Stimulated activated naive CD8-positive, alpha-beta T cell treated with anti-CD3 and anti-CD28 coated beads, Interleukin-15, amount 100 ng/mL, for 72 hours (primary cell): ENCODE results near the gene OR6J1.
"Not testable (repeated sequence)": the region's sequence is repeated elsewhere in the genome, so short reads cannot be mapped to it uniquely, and the experiment has no call there.

ENCODE experiments used
- ATAC-seq: fragments of 150-1000 bp; cut with Tn5 transposase; 2 replicates; pipeline ENCODE4 v1.10.0; 2021; ENCODE audit warnings: mild to moderate bottlenecking, moderate library complexity
- DNase-seq, 2 donors: peaks; one replicate each; pipeline ENCODE4 v3.0.0; 2021 to 2022
- H3K27ac Mint-ChIP-seq, 2 donors: one replicate each; pipeline ENCODE4 v1.8.0; 2022; ENCODE audit warnings: mild to moderate bottlenecking in 2 of 2, mixed read lengths in 2 of 2, moderate library complexity in 2 of 2
- H3K27me3 Mint-ChIP-seq: one replicate; pipeline ENCODE4 v1.8.0; 2022; ENCODE audit warnings: mixed read lengths
- H3K4me1 Mint-ChIP-seq: one replicate; pipeline ENCODE4 v1.8.0; 2022; ENCODE audit warnings: mild to moderate bottlenecking, mixed read lengths
- H3K4me3 Mint-ChIP-seq, 2 donors: one replicate each; pipeline ENCODE4 v1.8.0; 2022; ENCODE audit warnings: mild to moderate bottlenecking in 2 of 2, mixed read lengths in 2 of 2, moderate library complexity in 1 of 2
- H3K9me3 Mint-ChIP-seq, 2 donors: one replicate each; pipeline ENCODE4 v1.8.0; 2022; ENCODE audit warnings: mixed read lengths in 2 of 2

The OR6J1 gene

DNA sequence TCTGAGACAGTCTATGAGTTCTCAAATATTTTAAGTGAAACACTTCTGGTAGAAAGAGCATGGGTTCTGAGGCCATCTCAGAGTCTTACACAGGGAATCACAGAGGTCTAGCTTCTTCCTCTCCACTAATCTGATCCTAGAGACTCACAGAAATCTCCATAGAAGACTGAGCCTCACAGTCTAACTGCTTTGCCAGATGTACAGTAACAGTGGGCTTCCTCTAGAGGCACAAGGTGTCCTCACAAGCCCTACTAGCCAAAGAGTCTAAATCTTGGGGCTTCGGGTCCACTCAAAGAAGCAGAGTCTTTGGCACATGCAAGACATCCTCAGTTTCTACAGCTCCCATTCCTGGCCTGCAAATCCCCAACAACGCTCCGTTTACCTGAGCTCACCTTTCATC, 14.1 kb downstream of the OR6J1 start:
- peaks cover 16 to 21% of the 10 kb centered on the region in 2 donors for H3K9me3 Mint-ChIP-seq
- H3K4me3 Mint-ChIP-seq, result no peak overlapping the region
- H3K4me1 Mint-ChIP-seq, result no peaks in the 10 kb centered on the region
- peaks cover 11% of the 10 kb centered on the region for H3K27me3 Mint-ChIP-seq
- no peak for DNase-seq
- no peak for ATAC-seq
- no peak overlapping the region for H3K27ac Mint-ChIP-seq

GRCh38 chr14:22629361-22629760, 14.8 kb downstream of the OR6J1 start:
- ATAC-seq (no peak), DNase-seq (no peak)
- Mint-ChIP-seq H3K4me3 (no peak overlapping the region), H3K4me1 (no peaks in the 10 kb centered on the region), H3K9me3 (peaks cover 16 to 21% of the 10 kb centered on the region in 2 donors), H3K27me3 (peaks cover 11% of the 10 kb centered on the region), H3K27ac (no peak overlapping the region)

DNA sequence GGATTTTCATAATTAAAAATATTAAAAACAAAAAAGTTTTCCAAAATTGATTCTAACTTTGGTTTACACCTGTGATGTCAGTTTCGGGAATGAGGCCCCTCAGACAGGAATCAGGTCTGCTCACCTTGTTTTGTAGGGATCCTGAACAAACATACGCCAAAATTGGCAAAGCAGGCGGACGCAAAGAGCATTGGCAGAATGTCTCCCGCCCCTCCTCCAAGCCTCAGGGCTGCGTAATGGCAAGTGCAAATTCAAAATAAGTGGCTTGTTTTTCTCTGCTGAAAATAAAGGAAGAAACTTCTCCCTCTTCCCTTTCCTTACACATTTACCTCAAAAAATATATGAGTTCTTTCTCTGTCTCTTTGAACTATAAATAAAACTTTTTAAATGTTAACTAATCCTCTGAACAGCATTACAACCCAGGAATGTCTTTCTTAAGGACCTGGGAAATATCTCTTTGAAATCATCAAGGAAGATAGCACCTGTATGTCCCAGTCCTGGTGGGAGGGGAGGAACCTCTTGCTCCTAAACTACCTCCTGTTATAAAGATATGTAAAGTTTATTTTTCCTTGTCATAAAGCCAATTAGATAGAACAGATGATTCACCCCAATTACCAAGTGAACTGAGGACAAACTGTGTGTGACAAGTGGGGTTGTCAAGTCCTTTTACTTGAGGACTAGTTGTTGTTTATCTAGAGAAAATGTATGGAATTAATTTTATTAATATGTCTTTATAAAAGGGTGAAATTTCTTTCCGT, 16.5 kb downstream of the OR6J1 start:
- ATAC-seq (no peak), DNase-seq (no peak)
- H3K27me3 Mint-ChIP-seq, result peaks cover 11% of the 10 kb centered on the region
- H3K4me1 Mint-ChIP-seq, result no peaks in the 10 kb centered on the region
- no peak overlapping the region for H3K4me3 Mint-ChIP-seq
- peaks cover 16 to 21% of the 10 kb centered on the region in 2 donors for H3K9me3 Mint-ChIP-seq
- H3K27ac Mint-ChIP-seq, result no peak overlapping the region

- no peak overlapping the region for H3K27ac Mint-ChIP-seq
- H3K27me3 Mint-ChIP-seq, result peaks cover 11% of the 10 kb centered on the region
- no peak for DNase-seq
- peaks cover 13 to 16% of the 10 kb centered on the region in 2 donors for H3K9me3 Mint-ChIP-seq
- no peak for ATAC-seq
- H3K4me1 Mint-ChIP-seq, result no peaks in the 10 kb centered on the region
- H3K4me3 Mint-ChIP-seq, result no peak overlapping the region
These were observed 17.6 kb downstream of the OR6J1 start for GRCh38 chr14:22626590-22626989.

DNA sequence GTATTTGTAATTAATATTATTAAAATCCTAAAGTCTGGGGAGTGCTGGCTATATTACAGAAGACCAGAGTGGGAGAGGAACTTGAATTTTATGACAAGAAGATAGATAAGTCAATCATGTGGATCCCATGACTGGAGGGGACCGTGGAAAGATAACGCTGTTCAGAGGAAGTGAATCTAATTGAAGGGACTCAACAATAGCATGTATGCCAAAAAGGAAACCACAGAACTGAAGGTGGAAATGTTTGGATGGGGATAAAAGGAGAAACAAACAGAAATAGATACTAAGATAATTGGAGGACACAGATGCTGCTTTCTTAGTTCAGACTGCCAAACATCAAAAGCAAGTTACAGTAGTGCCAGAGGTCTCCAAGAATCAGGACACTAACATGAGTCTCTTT, 21.1 kb downstream of the OR6J1 start:
- no peak overlapping the region for H3K4me3 Mint-ChIP-seq
- no peak overlapping the region for H3K27ac Mint-ChIP-seq
- no peaks in the 10 kb centered on the region for H3K27me3 Mint-ChIP-seq
- no peak for ATAC-seq
- no peak for DNase-seq
- H3K9me3 Mint-ChIP-seq, result no peaks in the 10 kb centered on the region
- H3K4me1 Mint-ChIP-seq, result no peaks in the 10 kb centered on the region

DNA sequence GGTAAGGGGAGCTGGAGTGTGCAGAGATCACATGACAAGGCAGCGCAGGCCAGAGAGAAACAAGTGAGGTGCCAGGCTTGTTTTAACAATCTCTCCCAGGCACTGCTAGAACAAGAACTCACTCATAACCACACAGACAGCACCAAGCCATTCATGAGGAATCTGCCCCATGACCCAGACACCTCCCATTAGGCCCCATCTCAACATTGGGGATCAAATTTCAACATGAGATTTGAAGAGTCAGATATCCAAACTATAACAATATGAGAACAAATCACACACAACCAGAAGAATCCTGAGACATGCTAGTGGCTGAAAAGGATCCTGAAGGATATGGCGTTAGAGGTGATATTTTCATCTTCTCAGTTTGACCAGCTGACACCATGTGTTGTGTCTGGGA, 21.9 kb downstream of the OR6J1 start:
- Mint-ChIP-seq H3K27ac (no peak overlapping the region), H3K4me1 (no peaks in the 10 kb centered on the region)
- no peak for ATAC-seq

DNA sequence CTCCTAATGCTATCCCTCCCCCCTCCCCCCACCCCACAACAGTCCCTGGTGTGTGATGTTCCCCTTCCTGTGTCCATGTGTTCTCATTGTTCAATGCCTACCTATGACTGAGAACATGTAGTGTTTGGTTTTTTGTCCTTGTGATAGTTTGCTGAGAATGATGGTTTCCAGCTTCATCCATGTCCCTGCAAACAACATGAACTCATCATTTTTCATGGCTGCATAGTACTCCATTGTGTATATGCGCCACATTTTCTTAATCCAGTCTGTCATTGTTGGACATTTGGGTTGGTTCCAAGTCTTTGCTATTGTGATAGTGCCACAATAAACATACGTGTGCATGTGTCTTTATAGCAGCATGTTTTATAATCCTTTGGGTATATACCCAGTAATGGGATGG, 28.4 kb downstream of the OR6J1 start:
- H3K4me3 Mint-ChIP-seq, DNase-seq, H3K27me3 Mint-ChIP-seq, H3K4me1 Mint-ChIP-seq, ATAC-seq, H3K27ac Mint-ChIP-seq, H3K9me3 Mint-ChIP-seq: not testable (repeated sequence)

More for the DNA sequence above, 21.9 kb downstream of the OR6J1 start:
- Mint-ChIP-seq H3K4me3 (no peak overlapping the region), H3K27me3 (no peaks in the 10 kb centered on the region), H3K9me3 (no peaks in the 10 kb centered on the region)
- DNase-seq, result no peak

DNA sequence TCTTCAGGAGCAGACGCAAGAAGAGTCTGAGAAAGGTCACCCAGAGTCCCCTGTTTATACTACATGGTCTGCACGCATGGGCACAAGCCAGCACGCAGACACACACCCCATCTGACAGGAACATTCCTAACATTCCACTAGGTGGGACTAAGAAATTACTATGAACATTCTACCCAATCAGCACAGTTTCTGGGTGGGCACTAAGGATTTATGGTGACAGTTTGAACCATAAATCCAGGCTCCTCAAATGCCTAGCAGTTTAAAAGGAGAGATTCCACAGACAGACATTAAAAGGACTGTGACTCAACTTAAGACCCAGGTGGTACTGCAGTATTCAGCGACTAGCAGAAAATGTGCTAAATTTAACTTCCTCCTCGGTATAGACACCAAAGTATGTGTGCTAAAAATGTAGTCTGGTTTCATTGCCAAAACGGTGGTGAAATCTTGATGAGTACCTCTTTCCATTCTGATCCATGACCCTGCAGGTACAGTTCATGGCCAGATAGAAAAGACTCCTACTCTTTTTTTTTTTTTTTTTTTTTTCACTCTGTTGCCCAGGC, 29.8 kb downstream of the OR6J1 start:
- ATAC-seq (no peak), DNase-seq (no peak)
- H3K9me3 Mint-ChIP-seq, result no peaks in the 10 kb centered on the region
- H3K27ac Mint-ChIP-seq, result no peak overlapping the region
- no peaks in the 10 kb centered on the region for H3K4me1 Mint-ChIP-seq
- H3K27me3 Mint-ChIP-seq, result no peaks in the 10 kb centered on the region
- no peak overlapping the region for H3K4me3 Mint-ChIP-seq

DNA sequence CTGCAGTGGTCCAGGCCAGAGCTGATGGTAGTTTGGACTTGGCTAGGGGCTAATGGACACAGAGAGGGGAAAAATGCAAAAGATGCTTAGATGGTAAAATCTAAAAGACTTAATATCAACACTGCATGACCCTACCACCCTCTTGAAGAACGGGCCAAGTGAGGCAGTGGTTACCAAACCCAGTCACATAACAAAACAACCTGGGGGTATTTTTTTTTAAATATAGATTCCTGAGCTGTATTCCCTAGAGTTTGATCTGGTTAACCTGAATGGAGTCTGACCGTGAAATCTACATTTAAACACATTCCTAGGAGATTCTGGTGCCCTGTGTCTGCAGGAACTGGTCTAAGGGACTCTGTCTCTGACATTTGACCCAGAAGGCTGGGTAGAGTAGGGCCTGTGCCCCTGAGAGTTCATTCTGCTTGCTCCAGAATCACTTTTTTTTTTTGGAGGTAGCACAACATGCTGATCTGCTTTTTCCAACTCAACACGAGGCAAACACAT, 30.4 kb downstream of the OR6J1 start:
- Mint-ChIP-seq H3K4me1 (no peaks in the 10 kb centered on the region), H3K27me3 (no peaks in the 10 kb centered on the region), H3K27ac (no peak overlapping the region), H3K4me3 (no peak overlapping the region), H3K9me3 (no peaks in the 10 kb centered on the region)
- ATAC-seq (no peak), DNase-seq (no peak)

GRCh38 chr14:22613106-22613695, 31.0 kb downstream of the OR6J1 start:
- Mint-ChIP-seq H3K27me3 (no peaks in the 10 kb centered on the region), H3K4me3 (no peak overlapping the region), H3K4me1 (no peaks in the 10 kb centered on the region), H3K27ac (no peak overlapping the region), H3K9me3 (no peaks in the 10 kb centered on the region)
- DNase-seq (no peak), ATAC-seq (no peak)

DNA sequence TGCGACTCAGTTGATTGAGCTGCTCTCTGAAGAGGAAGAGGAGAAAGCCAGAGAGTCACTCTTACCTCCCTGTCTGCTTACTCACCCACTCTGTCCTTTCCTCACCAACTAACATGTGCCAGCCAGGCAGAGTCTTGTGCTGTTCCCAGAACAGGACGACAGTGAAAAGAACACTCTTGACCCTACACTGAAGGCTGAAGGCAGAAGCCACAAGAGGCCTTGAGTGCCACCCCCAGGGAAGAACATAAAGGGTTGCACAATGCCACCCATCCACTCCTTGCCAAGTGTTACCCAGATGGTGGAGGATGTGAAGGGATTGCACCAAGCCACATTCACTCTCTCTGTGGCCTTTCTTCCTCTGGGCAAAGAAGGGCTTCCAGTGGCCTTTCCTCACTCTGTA, 33.2 kb downstream of the OR6J1 start:
- H3K27ac Mint-ChIP-seq, result no peak overlapping the region
- no peak for DNase-seq
- no peaks in the 10 kb centered on the region for H3K27me3 Mint-ChIP-seq
- no peaks in the 10 kb centered on the region for H3K9me3 Mint-ChIP-seq
- H3K4me3 Mint-ChIP-seq, result no peak overlapping the region
- no peak for ATAC-seq
- no peaks in the 10 kb centered on the region for H3K4me1 Mint-ChIP-seq

DNA sequence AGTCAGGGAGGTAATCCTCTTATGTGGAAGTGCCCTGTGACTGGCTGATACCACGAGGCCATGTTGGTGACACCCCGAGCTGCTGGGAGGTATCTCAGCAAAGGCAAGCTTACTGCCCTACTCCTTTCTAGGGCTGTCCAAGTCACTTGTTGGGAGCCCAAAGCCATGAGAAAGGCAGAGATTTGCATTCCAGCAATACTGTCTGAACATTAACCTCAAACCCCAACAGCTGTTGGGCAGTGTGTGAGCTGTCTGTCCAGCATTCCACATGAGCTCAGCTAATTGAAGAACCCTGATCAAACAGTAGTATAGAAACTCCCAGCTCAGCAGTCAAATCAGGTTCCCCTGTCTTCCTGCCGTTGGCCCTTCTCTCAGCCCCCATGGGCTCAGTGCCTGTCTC, 36.9 kb downstream of the OR6J1 start:
- Mint-ChIP-seq H3K4me3 (no peak overlapping the region), H3K4me1 (no peaks in the 10 kb centered on the region), H3K9me3 (no peaks in the 10 kb centered on the region), H3K27ac (no peak overlapping the region), H3K27me3 (no peaks in the 10 kb centered on the region)
- ATAC-seq (no peak), DNase-seq (no peak)

DNA sequence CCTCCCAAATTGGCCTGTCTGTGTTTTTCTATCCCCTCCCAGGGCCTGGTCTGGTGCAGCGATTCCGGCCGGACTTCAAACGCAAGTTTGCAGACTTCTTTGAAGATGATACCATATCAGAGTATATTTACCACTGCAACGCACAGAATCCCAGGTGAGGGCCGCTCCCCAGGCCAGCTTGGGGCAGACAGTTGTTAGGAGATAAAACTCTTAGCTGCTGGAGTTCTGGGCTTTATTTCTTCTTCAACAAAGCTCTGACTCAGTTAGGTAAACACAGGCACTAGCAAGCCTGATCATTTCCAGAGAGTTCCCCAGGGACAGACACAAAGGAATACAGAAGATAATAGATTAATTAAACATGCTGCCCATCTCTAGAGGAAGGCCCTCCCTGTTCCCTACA, 37.8 kb downstream of the OR6J1 start:
- Mint-ChIP-seq H3K9me3 (no peaks in the 10 kb centered on the region), H3K27ac (no peak overlapping the region), H3K4me3 (no peak overlapping the region), H3K4me1 (peaks cover 7% of the 10 kb centered on the region), H3K27me3 (no peaks in the 10 kb centered on the region)
- ATAC-seq (no peak), DNase-seq (no peak)

DNA sequence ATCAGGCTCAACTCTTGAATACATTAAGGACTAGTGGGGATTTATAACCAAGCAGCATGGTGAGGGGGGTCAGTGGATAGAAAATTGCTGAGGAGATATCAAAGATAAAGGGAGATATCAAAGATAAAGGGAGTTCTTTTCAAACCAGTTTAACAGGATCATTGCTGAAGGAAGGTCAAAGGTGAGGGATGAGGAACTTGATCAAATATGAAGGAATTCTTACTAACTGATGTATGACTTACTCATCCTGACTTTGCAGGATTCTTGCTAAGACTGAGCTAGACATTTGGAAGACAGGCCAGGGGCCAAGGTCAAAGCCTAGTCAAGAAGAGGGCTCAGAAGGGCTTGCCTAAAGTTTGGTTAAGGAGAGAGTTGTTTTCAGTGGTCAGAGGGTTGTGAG, 41.3 kb downstream of the OR6J1 start:
- Mint-ChIP-seq H3K9me3 (no peaks in the 10 kb centered on the region), H3K4me1 (peaks cover 25% of the 10 kb centered on the region), H3K27me3 (no peaks in the 10 kb centered on the region), H3K27ac (peak overlapping the region in 1 of 2 donors; percentile 43), H3K4me3 (no peak overlapping the region)
- ATAC-seq (no peak), DNase-seq (no peak)

DNA sequence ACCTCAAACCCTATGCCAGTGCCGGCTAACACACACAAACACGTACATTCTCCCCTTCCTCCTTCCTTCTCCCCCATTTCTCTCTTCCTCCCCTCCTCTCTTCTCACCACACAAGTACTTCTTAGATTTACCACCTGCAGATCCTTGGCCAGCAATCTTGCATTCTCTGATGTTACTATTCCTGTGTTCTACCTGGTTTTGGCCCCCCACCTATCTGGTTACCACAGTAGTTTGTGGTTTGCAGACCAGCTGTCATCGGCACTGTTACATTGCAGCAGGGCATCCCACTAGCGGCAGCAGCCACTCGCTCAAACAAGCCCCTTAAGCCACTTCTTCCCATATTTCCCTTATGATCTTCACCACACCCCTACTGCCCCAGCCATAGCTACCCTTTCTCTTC, 42.2 kb downstream of the OR6J1 start:
- Mint-ChIP-seq H3K9me3 (no peaks in the 10 kb centered on the region), H3K27ac (no peak overlapping the region), H3K4me3 (no peak overlapping the region), H3K27me3 (no peaks in the 10 kb centered on the region), H3K4me1 (peaks cover 32% of the 10 kb centered on the region)
- DNase-seq (no peak), ATAC-seq (no peak)

DNA sequence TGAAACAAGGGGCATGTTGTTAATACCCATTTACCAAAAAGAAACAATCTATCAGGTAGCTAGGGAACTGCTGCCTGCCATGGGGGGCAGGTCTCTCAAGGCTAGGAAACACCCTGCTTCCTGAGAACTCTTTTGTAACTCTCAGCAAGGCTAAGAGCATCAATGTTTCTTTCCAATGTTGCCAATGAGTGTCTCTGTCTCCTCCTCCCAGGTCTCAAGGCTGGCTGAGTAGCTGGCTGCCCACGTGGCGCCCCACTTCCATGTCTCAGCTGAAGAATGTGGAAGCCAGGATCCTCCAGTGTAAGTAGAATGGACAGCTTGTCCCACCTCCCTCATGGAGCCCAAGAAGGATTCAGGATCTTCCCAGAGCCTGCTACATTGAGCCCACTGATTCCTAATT, 42.7 kb downstream of the OR6J1 start:
- Mint-ChIP-seq H3K27me3 (no peaks in the 10 kb centered on the region), H3K27ac (no peak overlapping the region), H3K9me3 (no peaks in the 10 kb centered on the region), H3K4me3 (no peak overlapping the region), H3K4me1 (peaks cover 32% of the 10 kb centered on the region)
- DNase-seq (no peak), ATAC-seq (no peak)
